Activated CD8-positive, alpha-beta T cell treated with anti-CD3 and anti-CD28 coated beads, Interleukin-2, amount 10 ng/mL, durations not matched to agents 7 days and 5 days (primary cell): ENCODE measurements around the gene CHN2. TPM values are rescaled to one million over a fixed set of nuclear protein-coding genes. Genes with fewer than 3 reads are reported as not detected.

ENCODE experiments used
- ATAC-seq: fragments of 150-1000 bp; cut with Tn5 transposase; one replicate; pipeline ENCODE4 v1.10.0; 2021; ENCODE audit warnings: moderate library complexity
- CTCF ChIA-PET: fragments of 350-600 bp; sonication (Branson Sonifier 250); formaldehyde crosslinking; loops from one replicate; lab custom pipeline; 2021; ENCODE audit warnings: antibody characterized with exemption; lab: Charles Lee
- POLR2A ChIA-PET: fragments of 350-600 bp; sonication (Branson Sonifier 250); formaldehyde crosslinking; loops from one replicate; lab custom pipeline; 2021; ENCODE audit warnings: antibody characterized with exemption; lab: Charles Lee
- DNase-seq: peaks from one replicate; pipeline ENCODE4 v3.0.0-alpha.2; 2020
- H3K27ac Mint-ChIP-seq: one replicate; pipeline ENCODE4 v1.8.0; 2021; ENCODE audit warnings: mild to moderate bottlenecking, mixed read lengths
- H3K27me3 Mint-ChIP-seq: one replicate; pipeline ENCODE4 v1.8.0; 2021; ENCODE audit warnings: low read depth, mixed read lengths
- H3K36me3 Mint-ChIP-seq: one replicate; pipeline ENCODE4 v1.8.0; 2021; ENCODE audit warnings: low read depth, mixed read lengths
- H3K4me1 Mint-ChIP-seq: one replicate; pipeline ENCODE4 v1.8.0; 2021; ENCODE audit warnings: low read depth, mixed read lengths
- H3K4me3 Mint-ChIP-seq: one replicate; pipeline ENCODE4 v1.8.0; 2021; ENCODE audit warnings: mild to moderate bottlenecking, mixed read lengths
- H3K9me3 Mint-ChIP-seq: one replicate; pipeline ENCODE4 v1.8.0; 2022; ENCODE audit warnings: mixed read lengths; ENCODE audit not compliant: insufficient read depth
- total RNA-seq, 2 experiments: library from RNA; stranded (reverse); gene quantifications; one replicate each; pipeline ENCODE4 v1.2.3, GENCODE V29; 2021

The CHN2 gene
- total RNA-seq, 2 experiments from 2014 or later: 8.7 to 9.2 TPM

DNA sequence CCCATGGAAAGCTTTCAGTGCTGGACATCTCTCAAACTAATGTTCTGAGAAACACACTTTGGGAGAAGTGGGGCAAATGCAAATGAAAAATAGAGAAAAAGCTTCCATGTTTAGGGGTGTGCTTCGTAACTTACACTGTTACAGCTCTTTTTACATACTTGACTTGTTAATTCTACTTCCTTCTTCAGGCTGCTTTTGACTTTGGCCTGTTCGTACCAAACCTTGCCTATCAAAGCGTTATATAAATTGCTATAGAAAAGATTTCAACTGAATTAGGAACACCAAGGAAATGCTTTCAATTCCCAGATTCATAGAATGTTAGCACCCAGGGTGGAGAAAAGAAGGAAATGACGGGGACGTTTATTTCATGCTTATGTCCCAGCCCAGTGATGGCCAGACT lies 228.3 kb downstream of the CHN2 start:
- Mint-ChIP-seq H3K4me3 (no peak overlapping the region), H3K4me1 (no peaks in the 10 kb centered on the region), H3K9me3 (no peaks in the 10 kb centered on the region), H3K36me3 (no peaks in the 10 kb centered on the region), H3K27me3 (peaks cover 2% of the 10 kb centered on the region), H3K27ac (no peak overlapping the region)
- DNase-seq (no peak), ATAC-seq (no peak)
- POLR2A ChIA-PET: no interaction called here
- CTCF ChIA-PET: interaction anchor here (1.2 to 2.1 kb wide), 2 partner anchors 233 to 496 kb away, joined by 6 to 8 read pairs; no protein-coding TSS in a partner anchor

DNA sequence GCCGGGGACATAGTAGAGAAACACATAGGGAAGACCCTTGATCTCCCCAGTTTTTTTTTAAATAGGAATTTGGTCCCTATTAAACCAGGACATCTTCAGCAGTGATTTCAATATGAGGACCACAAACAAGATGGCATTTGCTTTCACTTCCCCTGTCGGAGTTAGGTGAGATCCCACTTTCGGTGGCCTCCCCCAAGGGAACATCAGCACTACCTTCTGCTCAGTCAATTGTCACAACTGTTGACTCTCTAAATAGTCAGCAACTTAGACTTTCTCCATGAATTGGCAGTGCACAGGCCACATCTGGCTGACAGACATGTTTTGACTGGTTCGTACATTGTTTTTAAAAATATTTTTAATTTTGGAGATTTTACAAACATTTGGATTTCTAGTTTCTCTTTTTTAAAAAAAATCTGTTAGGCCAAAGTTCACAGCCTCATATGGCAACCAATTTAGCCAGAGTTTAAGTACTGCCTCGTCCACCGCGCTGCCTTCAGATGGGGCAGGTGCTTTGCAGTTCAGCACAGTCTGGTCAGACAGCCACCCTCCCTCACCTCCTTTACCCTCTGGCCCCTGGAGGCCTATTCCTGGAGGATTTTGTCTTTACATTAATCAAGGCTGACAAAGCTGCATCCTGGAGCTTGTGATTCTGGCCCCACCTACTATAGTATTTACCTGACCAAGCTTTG lies 229.9 kb downstream of the CHN2 start:
- no peak for DNase-seq
- Mint-ChIP-seq H3K4me3 (no peak overlapping the region), H3K9me3 (no peaks in the 10 kb centered on the region), H3K27ac (no peak overlapping the region), H3K4me1 (no peaks in the 10 kb centered on the region), H3K36me3 (no peaks in the 10 kb centered on the region), H3K27me3 (peaks cover 2% of the 10 kb centered on the region)
- ChIA-PET POLR2A (no interaction called here), CTCF (no interaction called here)
- no peak for ATAC-seq

DNA sequence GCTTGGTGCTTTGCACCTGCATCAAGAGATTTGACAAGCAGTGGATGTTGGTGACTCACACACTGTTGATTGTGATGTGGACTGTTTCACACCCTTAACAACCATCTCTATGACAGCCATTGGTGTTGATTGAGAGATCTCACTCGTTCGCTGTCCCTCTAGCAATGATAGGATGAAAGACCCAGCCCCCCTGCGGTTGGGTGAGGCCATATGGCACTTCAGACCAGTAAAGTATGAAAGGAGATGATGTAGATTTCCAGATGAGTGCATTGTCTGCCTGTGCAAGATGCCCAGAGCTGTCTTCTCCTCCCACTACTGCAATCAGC lies 230.4 kb downstream of the CHN2 start:
- ATAC-seq: no peak
- Mint-ChIP-seq H3K27ac (no peak overlapping the region), H3K27me3 (peaks cover 2% of the 10 kb centered on the region), H3K4me3 (no peak overlapping the region), H3K9me3 (no peaks in the 10 kb centered on the region), H3K4me1 (no peaks in the 10 kb centered on the region), H3K36me3 (no peaks in the 10 kb centered on the region)
- DNase-seq: no peak
- ChIA-PET CTCF (no interaction called here), POLR2A (no interaction called here)

DNA sequence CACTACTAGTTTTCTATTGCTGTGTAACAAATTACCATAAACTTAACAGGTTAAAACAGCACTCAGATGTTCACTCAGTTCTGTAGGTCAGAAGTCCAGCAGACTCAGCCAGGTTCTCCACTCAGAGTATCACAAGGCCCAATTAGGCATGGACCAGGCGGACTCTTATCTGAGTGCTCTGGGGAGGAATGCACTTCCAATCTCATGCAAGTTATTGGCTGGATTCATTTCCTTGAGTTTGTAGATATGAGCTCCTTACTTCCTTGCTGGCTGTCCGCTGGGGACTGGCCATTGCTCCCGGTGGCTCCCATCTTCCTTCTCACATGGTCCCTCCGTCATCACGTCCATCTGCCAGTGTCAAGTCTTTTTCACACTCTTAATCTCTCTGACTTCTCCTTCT lies 232.0 kb downstream of the CHN2 start:
- Mint-ChIP-seq H3K36me3 (no peaks in the 10 kb centered on the region), H3K27ac (no peak overlapping the region), H3K9me3 (no peaks in the 10 kb centered on the region), H3K4me3 (no peak overlapping the region), H3K27me3 (no peaks in the 10 kb centered on the region), H3K4me1 (no peaks in the 10 kb centered on the region)
- ChIA-PET CTCF (no interaction called here), POLR2A (no interaction called here)
- no peak for ATAC-seq
- no peak for DNase-seq

DNA sequence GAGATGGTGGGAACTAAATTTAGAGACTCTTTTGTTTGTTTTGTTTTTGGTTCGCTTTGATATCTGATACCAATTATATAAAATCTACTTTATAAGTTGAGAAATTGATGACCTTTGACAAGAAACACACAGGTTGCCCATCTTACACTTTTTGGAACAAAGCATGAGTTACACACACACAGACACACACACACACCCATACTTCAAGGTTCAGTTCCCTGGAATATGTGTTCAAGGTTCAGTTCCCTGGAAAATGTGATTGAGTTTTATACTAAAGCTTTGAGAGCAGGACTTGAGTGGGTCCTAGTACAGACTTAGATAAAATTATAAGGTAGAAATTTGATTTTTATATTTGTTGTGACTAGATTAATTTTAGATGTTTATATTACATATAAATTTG lies 234.8 kb downstream of the CHN2 start:
- Mint-ChIP-seq H3K4me1 (peaks cover 9% of the 10 kb centered on the region), H3K36me3 (no peaks in the 10 kb centered on the region), H3K27me3 (no peaks in the 10 kb centered on the region), H3K27ac (no peak overlapping the region), H3K4me3 (no peak overlapping the region), H3K9me3 (no peaks in the 10 kb centered on the region)
- POLR2A ChIA-PET: no interaction called here
- no peak for ATAC-seq
- CTCF ChIA-PET: no interaction called here
- DNase-seq: no peak

DNA sequence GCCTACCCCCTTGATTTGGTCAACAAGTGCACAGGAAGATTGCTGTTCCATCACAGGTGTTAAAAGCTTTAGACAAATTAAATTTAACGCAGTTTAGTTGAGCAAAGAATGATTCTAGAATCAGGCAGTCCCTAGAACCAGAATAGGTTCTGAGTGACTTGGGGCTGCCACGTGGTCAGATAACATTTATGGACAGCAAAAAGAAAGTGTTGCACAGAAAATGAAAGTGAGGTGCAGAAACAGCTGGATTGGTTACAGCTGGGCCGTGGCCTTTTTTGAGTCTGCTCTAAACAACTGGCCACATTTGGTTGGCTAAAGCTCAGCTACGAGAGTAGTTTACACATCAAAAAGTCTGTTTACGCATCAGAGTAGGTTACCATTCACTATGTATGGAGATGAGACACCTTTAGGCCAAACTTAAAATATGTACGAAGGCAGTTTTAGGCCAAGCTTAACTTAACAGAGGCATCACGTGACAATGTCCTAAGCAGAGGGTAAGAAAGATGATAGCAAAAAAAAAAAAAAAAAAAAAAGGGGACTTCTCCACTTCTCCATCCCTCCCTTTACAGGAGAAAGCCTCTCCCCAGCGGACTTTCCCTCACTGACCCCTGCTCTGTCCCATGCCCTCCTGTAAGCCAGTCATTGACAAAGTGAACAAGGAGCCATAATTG lies 235.8 kb downstream of the CHN2 start:
- H3K4me3 Mint-ChIP-seq: no peak overlapping the region
- DNase-seq (no peak), ATAC-seq (no peak)
- no peaks in the 10 kb centered on the region for H3K9me3 Mint-ChIP-seq
- no peaks in the 10 kb centered on the region for H3K27me3 Mint-ChIP-seq
- H3K27ac Mint-ChIP-seq: no peak overlapping the region
- ChIA-PET POLR2A (no interaction called here), CTCF (no interaction called here)
- no peaks in the 10 kb centered on the region for H3K36me3 Mint-ChIP-seq
- H3K4me1 Mint-ChIP-seq: peaks cover 9% of the 10 kb centered on the region

DNA sequence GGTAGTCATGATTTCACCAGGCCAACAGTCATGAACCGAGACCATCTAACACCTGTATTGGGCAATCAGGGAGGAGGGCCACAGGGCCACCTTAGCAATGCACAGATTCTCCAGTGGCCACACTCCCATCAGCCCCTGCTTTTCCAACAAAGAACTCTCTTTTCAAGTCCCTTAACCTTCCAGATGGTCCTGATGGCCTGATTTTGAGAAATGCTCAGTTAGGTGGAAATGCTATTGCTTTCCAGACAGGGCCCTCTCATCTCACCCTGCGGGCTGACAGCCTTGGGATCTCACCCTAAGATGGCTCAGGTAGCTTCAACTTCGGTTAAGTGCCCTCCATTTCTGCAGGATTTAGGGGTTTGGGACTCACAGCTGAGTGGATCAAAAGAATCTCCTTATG lies 237.1 kb downstream of the CHN2 start:
- Mint-ChIP-seq H3K27ac (no peak overlapping the region), H3K4me1 (peaks cover 9% of the 10 kb centered on the region), H3K4me3 (no peak overlapping the region), H3K27me3 (no peaks in the 10 kb centered on the region), H3K36me3 (no peaks in the 10 kb centered on the region), H3K9me3 (no peaks in the 10 kb centered on the region)
- DNase-seq (no peak), ATAC-seq (no peak)
- CTCF ChIA-PET: no interaction called here
- POLR2A ChIA-PET: no interaction called here

DNA sequence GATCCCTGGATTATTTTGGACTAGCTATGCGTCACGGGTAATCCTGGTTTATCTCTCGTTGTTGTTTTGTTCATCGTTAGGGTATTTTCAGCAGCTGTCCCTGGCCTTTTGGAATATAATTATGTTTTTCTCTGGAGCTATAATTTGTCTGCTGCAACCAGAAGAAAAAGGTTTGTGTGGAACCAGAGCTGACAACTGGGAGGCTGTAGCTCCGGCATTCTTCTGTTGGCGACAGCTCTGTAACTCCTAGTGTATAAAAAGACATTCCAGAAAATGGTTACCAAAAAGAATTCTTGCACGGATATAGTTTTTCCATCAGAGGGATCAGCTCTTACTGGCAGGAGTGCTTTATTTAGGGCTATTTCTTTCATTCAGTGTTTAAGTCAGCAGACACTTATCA lies 238.1 kb downstream of the CHN2 start:
- no peaks in the 10 kb centered on the region for H3K36me3 Mint-ChIP-seq
- no peak for ATAC-seq
- no peak overlapping the region for H3K27ac Mint-ChIP-seq
- no peaks in the 10 kb centered on the region for H3K9me3 Mint-ChIP-seq
- H3K4me1 Mint-ChIP-seq: peaks cover 9% of the 10 kb centered on the region
- ChIA-PET POLR2A (no interaction called here), CTCF (no interaction called here)
- DNase-seq: no peak
- H3K4me3 Mint-ChIP-seq: no peak overlapping the region
- H3K27me3 Mint-ChIP-seq: no peaks in the 10 kb centered on the region

DNA sequence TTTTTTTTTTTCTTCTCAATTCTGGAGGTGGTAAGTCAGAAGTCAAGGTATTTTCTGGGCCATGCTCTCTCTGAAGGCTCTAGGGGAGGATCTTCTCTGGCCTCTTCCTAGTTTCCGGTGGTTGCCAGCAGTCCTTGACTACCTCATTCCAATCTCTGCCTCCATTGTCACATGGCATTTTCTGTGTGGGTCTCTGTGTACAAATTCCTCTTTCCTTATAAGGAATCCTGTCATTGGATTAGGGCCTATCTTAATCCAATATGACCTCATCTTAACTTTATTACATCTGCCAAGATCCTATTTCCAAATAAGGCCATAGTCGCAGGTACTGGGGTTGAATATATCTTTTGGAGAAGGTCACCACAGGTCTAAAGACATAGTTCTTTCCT lies 239.8 kb downstream of the CHN2 start:
- CTCF ChIA-PET: interaction anchor here (1.4 kb wide), 1 partner anchor 512 kb away, joined by 3 read pairs; no protein-coding TSS in a partner anchor
- H3K4me1 Mint-ChIP-seq: peaks cover 9% of the 10 kb centered on the region
- H3K27me3 Mint-ChIP-seq: no peaks in the 10 kb centered on the region
- no peaks in the 10 kb centered on the region for H3K36me3 Mint-ChIP-seq
- H3K9me3 Mint-ChIP-seq: no peaks in the 10 kb centered on the region
- no peak for ATAC-seq
- no peak overlapping the region for H3K4me3 Mint-ChIP-seq
- no peak for DNase-seq
- H3K27ac Mint-ChIP-seq: no peak overlapping the region
- POLR2A ChIA-PET: no interaction called here

DNA sequence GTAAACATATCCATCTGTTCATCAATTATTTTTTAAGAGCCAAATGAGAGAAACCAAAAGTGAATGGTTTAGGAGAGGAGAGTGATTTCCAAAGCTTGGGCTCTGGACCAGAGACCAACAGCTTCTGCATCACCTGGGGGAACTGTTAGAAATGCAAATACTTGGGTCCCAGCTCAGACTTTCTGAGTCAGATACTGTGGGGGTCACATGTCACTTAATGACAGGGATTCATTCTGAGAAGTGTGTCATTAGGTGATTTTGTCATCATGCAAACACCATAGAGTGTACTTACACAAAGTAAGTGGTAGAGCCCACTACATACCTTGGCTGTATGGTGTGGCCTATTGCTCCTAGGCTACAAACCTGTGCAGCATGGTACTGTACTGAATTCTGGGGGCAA lies 240.6 kb downstream of the CHN2 start:
- ATAC-seq: no peak
- CTCF ChIA-PET: interaction anchor here (1.4 kb wide), 1 partner anchor 512 kb away, joined by 3 read pairs; no protein-coding TSS in a partner anchor
- Mint-ChIP-seq H3K36me3 (no peaks in the 10 kb centered on the region), H3K27me3 (no peaks in the 10 kb centered on the region), H3K4me1 (peaks cover 9% of the 10 kb centered on the region), H3K27ac (no peak overlapping the region), H3K4me3 (no peak overlapping the region), H3K9me3 (no peaks in the 10 kb centered on the region)
- no peak for DNase-seq
- POLR2A ChIA-PET: no interaction called here

DNA sequence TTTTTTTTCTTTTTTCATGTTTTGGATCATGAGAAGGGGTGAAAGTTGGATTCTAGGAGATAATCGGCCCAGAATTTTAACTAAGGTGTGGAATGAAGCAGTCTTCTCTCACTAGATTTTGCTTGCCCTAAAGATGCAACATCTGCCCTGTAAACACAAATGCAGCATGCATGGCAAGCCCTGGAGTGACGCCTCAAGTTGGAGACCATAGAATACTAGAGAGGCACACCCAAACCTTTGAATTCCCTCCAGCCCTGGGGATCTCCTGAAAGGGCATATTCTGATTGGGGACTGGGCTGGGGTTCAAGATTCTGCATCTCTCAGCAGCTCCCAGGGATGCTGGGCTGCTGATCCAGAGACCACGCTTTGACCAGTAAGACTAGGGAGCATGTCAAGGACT lies 241.3 kb downstream of the CHN2 start:
- no peak for ATAC-seq
- ChIA-PET POLR2A (no interaction called here), CTCF (no interaction called here)
- Mint-ChIP-seq H3K9me3 (no peaks in the 10 kb centered on the region), H3K4me1 (peaks cover 9% of the 10 kb centered on the region), H3K4me3 (no peak overlapping the region), H3K36me3 (no peaks in the 10 kb centered on the region), H3K27me3 (no peaks in the 10 kb centered on the region), H3K27ac (no peak overlapping the region)
- DNase-seq: no peak

DNA sequence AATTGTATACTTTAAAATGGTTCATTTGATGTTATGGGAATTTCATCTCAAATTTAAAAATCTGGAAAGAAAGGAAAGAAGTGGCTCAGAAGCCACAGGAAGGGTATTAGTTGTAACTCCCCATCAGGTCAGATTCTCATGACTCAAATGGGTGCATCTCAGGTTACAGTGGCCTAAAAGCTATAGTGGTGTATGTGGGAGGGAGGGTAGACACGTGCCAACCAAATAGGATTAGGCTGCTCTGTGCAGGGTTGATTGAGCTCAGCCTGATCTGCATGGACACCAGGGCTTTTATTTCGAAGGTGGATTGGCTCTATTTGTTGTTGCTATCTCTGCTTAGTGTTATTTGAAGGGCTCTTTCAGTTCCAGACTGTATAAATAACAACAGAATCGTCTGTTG lies 247.6 kb downstream of the CHN2 start:
- Mint-ChIP-seq H3K27me3 (peaks cover 2% of the 10 kb centered on the region), H3K27ac (no peak overlapping the region), H3K9me3 (no peaks in the 10 kb centered on the region), H3K36me3 (no peaks in the 10 kb centered on the region), H3K4me3 (no peak overlapping the region), H3K4me1 (no peaks in the 10 kb centered on the region)
- ATAC-seq (no peak), DNase-seq (no peak)
- ChIA-PET POLR2A (no interaction called here), CTCF (no interaction called here)
